A673 (cell line): Measurements from ENCODE around the gene GPBP1L1. TPM values are rescaled to one million over a fixed set of nuclear protein-coding genes. Genes with fewer than 3 reads are reported as not detected.
"Not testable (repeated sequence)": the region's sequence is repeated elsewhere in the genome, so short reads cannot be mapped to it uniquely, and the experiment has no call there.

Experiments
- BruUV-seq: library from RNA; stranded (reverse); fragments of 400-500 nt; replicated peaks from 2 replicates; lab custom pipeline; 2021; lab: Mats Ljungman, UMichigan
- CTCF ChIA-PET: fragments of 300-600 bp; sonication (Branson Sonifier 250); formaldehyde crosslinking; loops from one replicate; lab custom pipeline; 2022; ENCODE audit warnings: antibody characterized with exemption; lab: Charles Lee
- POLR2A ChIA-PET: fragments of 300-600 bp; sonication (Branson Sonifier 250); formaldehyde crosslinking; loops from one replicate; lab custom pipeline; 2022; ENCODE audit warnings: antibody characterized with exemption; ENCODE audit not compliant: low non-redundant PET; lab: Charles Lee
- DNase-seq: peaks from one replicate; pipeline ENCODE4 v3.0.0-alpha.2; 2015; ENCODE audit warnings: low spot score
- H3K27ac ChIP-seq: fragments of 200-600 bp; sonication (generic); 2 replicates; pipeline ENCODE4 v1.5.1; 2016; ENCODE audit warnings: mixed run types, low read depth, mild to moderate bottlenecking, mixed read lengths, antibody characterized with exemption, low read length; ENCODE audit not compliant: poor library complexity, severe bottlenecking
- H3K27me3 ChIP-seq: fragments of 200-600 bp; sonication (generic); replicated peaks from 2 replicates; pipeline ENCODE4 v1.6.1; 2017; ENCODE audit warnings: mixed run types, low read depth, mild to moderate bottlenecking, mixed read lengths, antibody characterized with exemption, low read length; ENCODE audit not compliant: insufficient read depth, poor library complexity
- H3K36me3 ChIP-seq: fragments of 200-600 bp; sonication (generic); 2 replicates; pipeline ENCODE4 v1.6.1; 2016; ENCODE audit warnings: mixed run types, mild to moderate bottlenecking, mixed read lengths, antibody characterized with exemption, low read length; ENCODE audit not compliant: insufficient read depth, poor library complexity, severe bottlenecking
- H3K4me1 ChIP-seq: fragments of 200-600 bp; sonication (generic); 2 replicates; pipeline ENCODE4 v1.6.1; 2017; ENCODE audit warnings: mixed run types, mild to moderate bottlenecking, mixed read lengths, antibody characterized with exemption, low read length; ENCODE audit not compliant: insufficient read depth, poor library complexity, severe bottlenecking
- H3K4me3 ChIP-seq: fragments of 200-600 bp; sonication (generic); 2 replicates; pipeline ENCODE4 v1.5.1; 2016; ENCODE audit warnings: low read depth, mixed run types, mild to moderate bottlenecking, mixed read lengths, low read length; ENCODE audit not compliant: poor library complexity, severe bottlenecking
- H3K9me3 ChIP-seq: fragments of 200-600 bp; sonication (generic); 2 replicates; pipeline ENCODE4 v1.6.1; 2016; ENCODE audit warnings: mixed run types, low read depth, mild to moderate bottlenecking, mixed read lengths, antibody characterized with exemption, low read length; ENCODE audit not compliant: poor library complexity, severe bottlenecking
- EZH2 ChIP-seq: fragments of 200-600 bp; sonication (generic); IDR thresholded peaks from 2 replicates; pipeline ENCODE4 v1.6.1; 2017; ENCODE audit warnings: borderline replicate concordance, low read depth, mild to moderate bottlenecking, mixed read lengths, antibody characterized with exemption, low read length; ENCODE audit not compliant: poor library complexity, severe bottlenecking
- intact Hi-C: fragments of 100-400 bp; cut with micrococcal nuclease; formaldehyde crosslinking; loops from one replicate; pipeline ENCODE4 v1.10.0; 2022; ENCODE audit not compliant: unreplicated experiment
- total RNA-seq: library from RNA; stranded (reverse); gene quantifications from 2 replicates; pipeline ENCODE4 v1.2.3, GENCODE V29; 2021
- TF ChIP-seq, protein P1 (sequence below): fragments of 300-800, 200-600 bp; sonication (generic); conservative IDR thresholded peaks from 2 replicates; pipeline ENCODE4 v1.5.1; 2017; ENCODE audit warnings: low read depth, mild to moderate bottlenecking, antibody characterized with exemption, low read length, moderate library complexity, mixed read lengths

The GPBP1L1 gene
- total RNA-seq, 1 experiment from 2014 or later = 99.0 TPM

GRCh38 chr1:45678489-45678888 lies 7.8 kb downstream of the GPBP1L1 start:
- peaks cover 54% of the 10 kb centered on the region for H3K4me1 ChIP-seq
- intact Hi-C loops = no loop called here
- no peaks in the 10 kb centered on the region for H3K36me3 ChIP-seq
- no peak for DNase-seq
- ChIA-PET POLR2A (no interaction called here), CTCF (no interaction called here)
- no peak overlapping the region for H3K27ac ChIP-seq
- TF ChIP-seq, protein P1, sequence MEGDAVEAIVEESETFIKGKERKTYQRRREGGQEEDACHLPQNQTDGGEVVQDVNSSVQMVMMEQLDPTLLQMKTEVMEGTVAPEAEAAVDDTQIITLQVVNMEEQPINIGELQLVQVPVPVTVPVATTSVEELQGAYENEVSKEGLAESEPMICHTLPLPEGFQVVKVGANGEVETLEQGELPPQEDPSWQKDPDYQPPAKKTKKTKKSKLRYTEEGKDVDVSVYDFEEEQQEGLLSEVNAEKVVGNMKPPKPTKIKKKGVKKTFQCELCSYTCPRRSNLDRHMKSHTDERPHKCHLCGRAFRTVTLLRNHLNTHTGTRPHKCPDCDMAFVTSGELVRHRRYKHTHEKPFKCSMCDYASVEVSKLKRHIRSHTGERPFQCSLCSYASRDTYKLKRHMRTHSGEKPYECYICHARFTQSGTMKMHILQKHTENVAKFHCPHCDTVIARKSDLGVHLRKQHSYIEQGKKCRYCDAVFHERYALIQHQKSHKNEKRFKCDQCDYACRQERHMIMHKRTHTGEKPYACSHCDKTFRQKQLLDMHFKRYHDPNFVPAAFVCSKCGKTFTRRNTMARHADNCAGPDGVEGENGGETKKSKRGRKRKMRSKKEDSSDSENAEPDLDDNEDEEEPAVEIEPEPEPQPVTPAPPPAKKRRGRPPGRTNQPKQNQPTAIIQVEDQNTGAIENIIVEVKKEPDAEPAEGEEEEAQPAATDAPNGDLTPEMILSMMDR = no peak
- TF ChIP-seq EZH2 = no peak
- BruUV-seq = no TSS peak
- no peaks in the 10 kb centered on the region for H3K9me3 ChIP-seq
- no peak overlapping the region for H3K4me3 ChIP-seq
- no peaks in the 10 kb centered on the region for H3K27me3 ChIP-seq

- Histone ChIP-seq H3K4me3 (no peak overlapping the region), H3K36me3 (no peaks in the 10 kb centered on the region), H3K9me3 (no peaks in the 10 kb centered on the region), H3K4me1 (peaks cover 51% of the 10 kb centered on the region), H3K27ac (no peak overlapping the region), H3K27me3 (no peaks in the 10 kb centered on the region)
- TF ChIP-seq, protein P1 = no peak
- no peak for TF ChIP-seq EZH2
- intact Hi-C loops = no loop called here
- CTCF ChIA-PET = no interaction called here
- POLR2A ChIA-PET = interaction anchor here (0.6 kb wide), 1 partner anchor 423 kb away, joined by 24 read pairs; no protein-coding TSS in a partner anchor
- BruUV-seq = no TSS peak
- DNase-seq = no peak
These were observed 8.5 kb downstream of the GPBP1L1 start for GRCh38 chr1:45677751-45678245.

DNA sequence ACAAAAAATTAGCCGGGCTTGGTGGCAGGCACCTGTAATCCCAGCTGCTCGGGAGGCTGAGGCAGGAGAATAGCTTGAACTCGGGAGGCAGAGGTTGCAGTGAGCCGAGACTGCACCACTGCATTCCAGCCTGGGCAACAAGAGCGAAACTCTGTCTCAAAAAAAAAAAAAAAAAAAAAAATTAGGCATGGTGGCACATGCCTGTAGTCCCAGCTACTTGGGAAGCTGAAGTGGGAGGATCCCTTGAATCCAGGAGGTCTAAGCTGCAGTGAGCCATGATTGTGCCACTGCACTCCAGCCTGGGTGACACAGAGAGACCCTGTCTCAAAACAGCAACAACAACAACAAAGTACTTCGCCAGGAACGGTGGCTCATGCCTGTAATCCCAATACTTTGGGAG lies 9.8 kb downstream of the GPBP1L1 start:
- POLR2A ChIA-PET, intact Hi-C loops: not testable (repeated sequence)
- CTCF ChIA-PET = interaction anchor here (1.2 kb wide), 1 partner anchor 10 kb away, joined by 3 read pairs; the partner anchor contains the start of gene GPBP1L1

DNA sequence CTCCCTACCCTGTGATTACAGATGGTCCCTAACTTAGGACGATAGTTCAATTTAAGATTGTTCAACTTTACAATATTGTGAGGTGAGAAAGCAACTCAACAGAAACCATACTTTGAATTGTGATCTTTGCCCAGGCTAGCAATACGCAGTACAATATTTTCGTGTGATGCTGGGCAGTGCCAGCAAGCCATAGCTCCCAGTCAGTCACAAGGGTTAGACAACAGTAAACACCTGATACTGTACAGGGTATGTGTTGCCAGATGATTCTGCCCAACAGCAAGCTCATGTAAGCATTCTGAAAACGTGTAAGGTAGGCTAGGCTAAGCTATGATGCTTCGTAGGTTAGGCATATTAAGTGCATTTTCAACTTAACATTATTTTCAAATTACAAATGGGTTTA lies 11.9 kb downstream of the GPBP1L1 start:
- TF ChIP-seq, protein P1 = no peak
- no peak for TF ChIP-seq EZH2
- DNase-seq = no peak
- CTCF ChIA-PET = no interaction called here
- intact Hi-C loops = no loop called here
- Histone ChIP-seq H3K4me1 (peaks cover 20% of the 10 kb centered on the region), H3K9me3 (no peaks in the 10 kb centered on the region), H3K27ac (no peak overlapping the region), H3K27me3 (no peaks in the 10 kb centered on the region), H3K4me3 (no peak overlapping the region), H3K36me3 (no peaks in the 10 kb centered on the region)
- POLR2A ChIA-PET = no interaction called here
- BruUV-seq = no TSS peak

More for the DNA sequence above, 9.8 kb downstream of the GPBP1L1 start:
- H3K4me3 ChIP-seq, H3K9me3 ChIP-seq, DNase-seq, BruUV-seq, H3K27ac ChIP-seq, H3K36me3 ChIP-seq, H3K27me3 ChIP-seq: not testable (repeated sequence)
- peaks cover 39% of the 10 kb centered on the region for H3K4me1 ChIP-seq
